Measurements from ENCODE around the gene MIOX.

Gene MIOX

GRCh38 chr22:50486561-50487289 is at the start of gene MIOX:
TSS of gene MIOX (plus strand) at chr22:50486859. CDS start at chr22:50486898, 39 bp downstream.
- H3K9me3 ChIP-seq (ENCODE audit: control insufficient read depth, insufficient read depth, low read depth, low read length) = no peaks in the 10 kb centered on the region
- TF ChIP-seq ZNF529 (tag by site-specific recombination; IDR thresholded peaks at IDR 0.05; ENCODE audit: insufficient replicate concordance) (no peak), FEZF1 (tag by site-specific recombination; IDR thresholded peaks at IDR 0.05) (no peak), REPIN1 (tag by site-specific recombination; IDR thresholded peaks at IDR 0.05; ENCODE audit: low read depth) (no peak), ZFP69B (tag by site-specific recombination; IDR thresholded peaks at IDR 0.05) (no peak), ZIC2 (tag by site-specific recombination; IDR thresholded peaks at IDR 0.05) (peak; percentile 69), GLIS1 (tag by site-specific recombination; IDR thresholded peaks at IDR 0.05) (peak; percentile 55), ZBTB20 (tag by site-specific recombination; IDR thresholded peaks at IDR 0.05) (0 out of 2 replicates have a peak, but pooled peaks have one; percentile 12)
- CTCF ChIA-PET = interaction anchor here (0.7 to 3.1 kb wide), 3 partner anchors 11 to 319 kb away, joined by 4 to 21 read pairs (median 5); no protein-coding TSS in a partner anchor
- no peak within 1 kb of the TSS for H3K27ac ChIP-seq (ENCODE audit: extremely low read depth, low read depth, low read length)
- no peak within 1 kb of the TSS for H3K4me3 ChIP-seq (ENCODE audit: low read depth, low read length)
- H3K36me3 ChIP-seq (ENCODE audit: control insufficient read depth in 2 of 2, insufficient read depth in 1 of 2, low read length in 2 of 2) = no peaks in the 10 kb centered on the region
- H3K4me1 ChIP-seq (ENCODE audit: control insufficient read depth, insufficient read depth, low read length) = no peaks in the 10 kb centered on the region
- POLR2A ChIA-PET = interaction anchor here (1.0 to 2.2 kb wide), 3 partner anchors 11 to 35 kb away, joined by 3 to 8 read pairs (median 5); partner anchors contain the start of genes LMF2 and NCAPH2

GRCh38 chr22:50437511-50438304 is 49.0 kb upstream of the MIOX start:
- TF ChIP-seq ZNF19 (tag by site-specific recombination; IDR thresholded peaks at IDR 0.05; ENCODE audit: low read depth) (no peak), ZNF785 (tag by site-specific recombination; IDR thresholded peaks at IDR 0.05) (no peak), ZNF175 (tag by site-specific recombination; IDR thresholded peaks at IDR 0.05) (no peak), ZBTB20 (tag by site-specific recombination; IDR thresholded peaks at IDR 0.05) (no peak), ZNF529 (tag by site-specific recombination; IDR thresholded peaks at IDR 0.05; ENCODE audit: insufficient replicate concordance) (no peak), SCRT2 (tag by site-specific recombination; IDR thresholded peaks at IDR 0.05) (no peak), ZNF146 (tag by site-specific recombination; IDR thresholded peaks at IDR 0.05) (no peak), ZBTB49 (tag by site-specific recombination; IDR thresholded peaks at IDR 0.05; ENCODE audit: low read depth) (no peak), ZNF610 (tag by site-specific recombination; IDR thresholded peaks at IDR 0.05; ENCODE audit: borderline replicate concordance) (no peak)
- Histone ChIP-seq H3K4me3 (ENCODE audit: low read depth, low read length) (no peak overlapping the region), H3K27ac (ENCODE audit: extremely low read depth, low read depth, low read length) (no peak overlapping the region), H3K9me3 (ENCODE audit: control insufficient read depth, insufficient read depth, low read depth, low read length) (no peaks in the 10 kb centered on the region), H3K4me1 (ENCODE audit: control insufficient read depth, insufficient read depth, low read length) (no peaks in the 10 kb centered on the region), H3K36me3 (ENCODE audit: control insufficient read depth in 2 of 2, insufficient read depth in 1 of 2, low read length in 2 of 2) (peaks cover 0 to 79% of the 10 kb centered on the region in 2 experiments; a peak in 2 of 3 replicates)
- POLR2A ChIA-PET = interaction anchor here (0.6 kb wide), 1 partner anchor 128 kb away, joined by 7 read pairs; no protein-coding TSS in a partner anchor
- CTCF ChIA-PET = interaction anchor here (0.6 to 1.0 kb wide), 4 partner anchors 41 to 197 kb away, joined by 3 to 4 read pairs (median 4); no protein-coding TSS in a partner anchor

- ChIA-PET CTCF (interaction anchor here (0.5 to 1.0 kb wide), 7 partner anchors 9 to 198 kb away, joined by 3 to 5 read pairs (median 3); partner anchors contain the start of gene SCO2), POLR2A (interaction anchor here (1.0 kb wide), 1 partner anchor 8 kb away, joined by 3 read pairs; no protein-coding TSS in a partner anchor)
- Histone ChIP-seq H3K9me3 (ENCODE audit: control insufficient read depth, insufficient read depth, low read depth, low read length) (no peaks in the 10 kb centered on the region), H3K36me3 (ENCODE audit: control insufficient read depth in 2 of 2, insufficient read depth in 1 of 2, low read length in 2 of 2) (peaks cover 0 to 82% of the 10 kb centered on the region in 2 experiments; a peak in 2 of 3 replicates), H3K4me1 (ENCODE audit: control insufficient read depth, insufficient read depth, low read length) (no peaks in the 10 kb centered on the region), H3K27ac (ENCODE audit: extremely low read depth, low read depth, low read length) (no peak overlapping the region), H3K4me3 (ENCODE audit: low read depth, low read length) (no peak overlapping the region)
- no peak for TF ChIP-seq SCRT2 (tag by site-specific recombination; IDR thresholded peaks at IDR 0.05)
- no peak for TF ChIP-seq ZEB2 (tag by site-specific recombination; IDR thresholded peaks at IDR 0.05)
- TF ChIP-seq CTCF (tag by site-specific recombination; IDR thresholded peaks at IDR 0.05) = no peak
- no peak for TF ChIP-seq PRDM10 (tag by site-specific recombination; IDR thresholded peaks at IDR 0.05)
Measured at GRCh38 chr22:50438305-50439275, 48.1 kb upstream of the MIOX start.

All from HEK293 (cell line).